ENCODE results near the gene DCC. TPM values are rescaled to one million over a fixed set of nuclear protein-coding genes. Genes with fewer than 3 reads are reported as not detected.

The DCC gene
- total RNA-seq, 2 donors from 2014 or later = 0.33 TPM; not detected in 1

DNA sequence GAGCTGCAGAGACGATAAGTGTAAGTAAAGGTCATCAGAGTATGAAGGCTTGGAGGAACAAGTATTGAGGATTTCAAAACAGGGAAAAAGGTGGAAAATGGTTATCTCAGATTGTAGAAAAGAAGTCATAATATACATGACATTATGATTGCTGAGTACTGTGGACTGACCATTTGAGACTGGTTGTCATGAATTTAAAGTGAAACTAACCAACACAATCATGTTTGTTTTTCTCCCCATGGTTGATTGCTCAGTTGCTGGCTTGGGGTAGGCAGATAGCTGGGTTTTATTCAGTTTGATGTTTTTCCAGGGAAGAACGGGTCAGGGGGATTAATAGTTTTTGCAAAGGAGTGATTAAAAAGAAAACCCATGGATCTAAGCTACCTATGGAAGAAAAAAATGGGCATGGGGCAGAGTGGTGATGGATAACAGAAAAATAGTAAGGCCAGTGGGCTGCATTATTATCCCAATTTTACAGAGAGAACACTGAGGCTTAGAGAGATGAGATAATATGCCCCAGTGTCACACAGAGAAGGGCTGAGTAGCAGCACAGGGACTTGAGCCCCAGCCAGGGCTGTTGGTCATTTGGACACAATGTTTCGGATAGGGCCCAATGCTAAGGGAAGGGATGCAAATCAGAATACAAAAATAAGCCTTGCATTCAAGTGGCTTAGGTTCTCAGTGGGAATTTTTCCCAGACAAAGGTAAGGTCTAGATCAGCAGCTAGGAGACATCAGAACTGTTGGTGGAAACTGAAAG, 885.7 kb downstream of the DCC start:
- DNase-seq = no peak
- intact Hi-C loops (cut with DNase I) = no loop called here
- Histone ChIP-seq H3K27me3 (no peaks in the 10 kb centered on the region), H3K4me3 (no peak overlapping the region), H3K27ac (no peak overlapping the region), H3K4me1 (no peaks in the 10 kb centered on the region), H3K36me3 (replicated peaks in 1 of 2; ENCODE audit: insufficient read depth in 1 of 2, low read depth in 2 of 2) (no peaks in the 10 kb centered on the region), H3K9me3 (no peaks in the 10 kb centered on the region)
- no peak for ATAC-seq
- TF ChIP-seq POLR2A (IDR thresholded peaks at IDR 0.05) = no peak
- TF ChIP-seq, protein P1, sequence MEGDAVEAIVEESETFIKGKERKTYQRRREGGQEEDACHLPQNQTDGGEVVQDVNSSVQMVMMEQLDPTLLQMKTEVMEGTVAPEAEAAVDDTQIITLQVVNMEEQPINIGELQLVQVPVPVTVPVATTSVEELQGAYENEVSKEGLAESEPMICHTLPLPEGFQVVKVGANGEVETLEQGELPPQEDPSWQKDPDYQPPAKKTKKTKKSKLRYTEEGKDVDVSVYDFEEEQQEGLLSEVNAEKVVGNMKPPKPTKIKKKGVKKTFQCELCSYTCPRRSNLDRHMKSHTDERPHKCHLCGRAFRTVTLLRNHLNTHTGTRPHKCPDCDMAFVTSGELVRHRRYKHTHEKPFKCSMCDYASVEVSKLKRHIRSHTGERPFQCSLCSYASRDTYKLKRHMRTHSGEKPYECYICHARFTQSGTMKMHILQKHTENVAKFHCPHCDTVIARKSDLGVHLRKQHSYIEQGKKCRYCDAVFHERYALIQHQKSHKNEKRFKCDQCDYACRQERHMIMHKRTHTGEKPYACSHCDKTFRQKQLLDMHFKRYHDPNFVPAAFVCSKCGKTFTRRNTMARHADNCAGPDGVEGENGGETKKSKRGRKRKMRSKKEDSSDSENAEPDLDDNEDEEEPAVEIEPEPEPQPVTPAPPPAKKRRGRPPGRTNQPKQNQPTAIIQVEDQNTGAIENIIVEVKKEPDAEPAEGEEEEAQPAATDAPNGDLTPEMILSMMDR (IDR thresholded peaks at IDR 0.05) = no peak
- 58 to 60% methylated on average over 3 of the region's 3 CpGs for WGBS, 2 donors

- Histone ChIP-seq H3K4me3 (no peak overlapping the region), H3K9me3 (no peaks in the 10 kb centered on the region), H3K36me3 (replicated peaks in 1 of 2; ENCODE audit: insufficient read depth in 1 of 2, low read depth in 2 of 2) (no peaks in the 10 kb centered on the region), H3K27me3 (no peaks in the 10 kb centered on the region), H3K27ac (no peak overlapping the region), H3K4me1 (no peaks in the 10 kb centered on the region)
- ATAC-seq (no peak), DNase-seq (no peak)
- WGBS, 2 donors = 44 to 53% methylated on average over 1 of the region's 1 CpG
- TF ChIP-seq, protein P1 (IDR thresholded peaks at IDR 0.05) = no peak
- no peak for TF ChIP-seq POLR2A (IDR thresholded peaks at IDR 0.05)
- intact Hi-C loops (cut with DNase I) = no loop called here
Measured at GRCh38 chr18:53234610-53235009, 894.6 kb downstream of the DCC start.

GRCh38 chr18:53241161-53241560, 901.2 kb downstream of the DCC start:
- H3K4me1 ChIP-seq = no peaks in the 10 kb centered on the region
- no peak for ATAC-seq
- no peak overlapping the region for H3K4me3 ChIP-seq
- H3K27me3 ChIP-seq = no peaks in the 10 kb centered on the region
- H3K9me3 ChIP-seq = no peaks in the 10 kb centered on the region
- H3K27ac ChIP-seq = no peak overlapping the region
- intact Hi-C loops (cut with DNase I) = no loop called here
- no peaks in the 10 kb centered on the region for H3K36me3 ChIP-seq (replicated peaks in 1 of 2; ENCODE audit: insufficient read depth in 1 of 2, low read depth in 2 of 2)
- WGBS, 2 donors = 28 to 35% methylated on average over 3 of the region's 3 CpGs
- no peak for DNase-seq
- no peak for TF ChIP-seq POLR2A (IDR thresholded peaks at IDR 0.05)
- TF ChIP-seq, protein P1 (IDR thresholded peaks at IDR 0.05) = no peak

- 58 to 83% methylated on average over 1 of the region's 1 CpG for WGBS, 2 donors
- no peak for TF ChIP-seq POLR2A (IDR thresholded peaks at IDR 0.05)
- TF ChIP-seq, protein P1 (IDR thresholded peaks at IDR 0.05) = no peak
- intact Hi-C loops (cut with DNase I) = no loop called here
- DNase-seq = no peak
- Histone ChIP-seq H3K9me3 (no peaks in the 10 kb centered on the region), H3K36me3 (replicated peaks in 1 of 2; ENCODE audit: insufficient read depth in 1 of 2, low read depth in 2 of 2) (no peaks in the 10 kb centered on the region), H3K27me3 (no peaks in the 10 kb centered on the region), H3K4me3 (no peak overlapping the region), H3K4me1 (no peaks in the 10 kb centered on the region), H3K27ac (no peak overlapping the region)
- no peak for ATAC-seq
Measured at GRCh38 chr18:53253789-53254188, 913.8 kb downstream of the DCC start.

- 45 to 58% methylated on average over 1 of the region's 1 CpG for WGBS, 2 donors
- Histone ChIP-seq H3K27ac (no peak overlapping the region), H3K36me3 (replicated peaks in 1 of 2; ENCODE audit: insufficient read depth in 1 of 2, low read depth in 2 of 2) (no peaks in the 10 kb centered on the region), H3K4me3 (no peak overlapping the region), H3K9me3 (no peaks in the 10 kb centered on the region), H3K4me1 (no peaks in the 10 kb centered on the region), H3K27me3 (no peaks in the 10 kb centered on the region)
- TF ChIP-seq POLR2A (IDR thresholded peaks at IDR 0.05) = no peak
- TF ChIP-seq, protein P1 (IDR thresholded peaks at IDR 0.05) = no peak
- ATAC-seq (no peak), DNase-seq (no peak)
- intact Hi-C loops (cut with DNase I) = no loop called here
Measured at GRCh38 chr18:53254265-53254664, 914.3 kb downstream of the DCC start.

All from body of pancreas (tissue), 4 donors.